WERI-Rb-1 (cell line): ENCODE results near the gene TAC4.

ENCODE experiments used
- DNase-seq: peaks from one replicate; pipeline ENCODE4 v3.0.0-alpha.2; 2020
- H3K27ac ChIP-seq: fragments of 250-450 bp; sonication (Bioruptor Pico); 2 replicates; pipeline ENCODE4 v1.5.1; 2020; ENCODE audit warnings: mild to moderate bottlenecking, moderate library complexity
- H3K27me3 ChIP-seq: fragments of 250-450 bp; sonication (Bioruptor Pico); 2 replicates; pipeline ENCODE4 v1.5.1; 2021; ENCODE audit warnings: mild to moderate bottlenecking, low read depth, moderate library complexity; ENCODE audit not compliant: insufficient read depth, severe bottlenecking
- H3K36me3 ChIP-seq: fragments of 250-450 bp; sonication (Bioruptor Pico); 2 replicates; pipeline ENCODE4 v1.5.1; 2020; ENCODE audit warnings: mild to moderate bottlenecking, moderate library complexity
- H3K4me3 ChIP-seq: 2 replicates; pipeline ENCODE4 v1.5.1; 2011; ENCODE audit warnings: low read depth, mild to moderate bottlenecking, control low read depth, low read length
- H3K9me3 ChIP-seq: fragments of 250-450 bp; sonication (Bioruptor Pico); 2 replicates; pipeline ENCODE4 v1.5.1; 2021; ENCODE audit warnings: mild to moderate bottlenecking, moderate library complexity; ENCODE audit not compliant: severe bottlenecking
- TF ChIP-seq, protein P1 (sequence below): IDR thresholded peaks from 2 replicates; pipeline ENCODE4 v1.5.1; 2011; ENCODE audit warnings: low read depth, mild to moderate bottlenecking, control low read depth, inconsistent platforms, low read length

Gene TAC4

DNA sequence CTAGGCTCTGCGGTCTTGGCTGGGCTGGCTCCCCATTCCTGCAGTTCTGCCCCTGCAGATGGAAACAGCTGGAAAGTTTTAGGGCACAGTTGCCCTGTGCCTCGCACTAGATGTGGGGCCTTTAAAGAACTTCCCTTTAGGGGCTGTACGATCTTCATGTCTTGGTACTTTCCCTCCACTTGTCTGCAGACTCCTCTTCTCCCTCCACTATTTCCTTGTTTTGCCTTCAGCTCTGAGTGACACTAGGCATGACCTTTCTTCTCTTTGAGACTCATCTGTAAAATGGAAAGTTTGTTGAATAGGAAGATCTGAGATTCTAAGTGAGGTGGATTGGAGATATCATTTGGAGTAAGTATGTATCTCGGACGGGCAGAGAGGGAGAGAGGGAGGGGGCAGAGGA, 6.3 kb upstream of the TAC4 start:
- H3K27me3 ChIP-seq: no peaks in the 10 kb centered on the region
- TF ChIP-seq, protein P1, sequence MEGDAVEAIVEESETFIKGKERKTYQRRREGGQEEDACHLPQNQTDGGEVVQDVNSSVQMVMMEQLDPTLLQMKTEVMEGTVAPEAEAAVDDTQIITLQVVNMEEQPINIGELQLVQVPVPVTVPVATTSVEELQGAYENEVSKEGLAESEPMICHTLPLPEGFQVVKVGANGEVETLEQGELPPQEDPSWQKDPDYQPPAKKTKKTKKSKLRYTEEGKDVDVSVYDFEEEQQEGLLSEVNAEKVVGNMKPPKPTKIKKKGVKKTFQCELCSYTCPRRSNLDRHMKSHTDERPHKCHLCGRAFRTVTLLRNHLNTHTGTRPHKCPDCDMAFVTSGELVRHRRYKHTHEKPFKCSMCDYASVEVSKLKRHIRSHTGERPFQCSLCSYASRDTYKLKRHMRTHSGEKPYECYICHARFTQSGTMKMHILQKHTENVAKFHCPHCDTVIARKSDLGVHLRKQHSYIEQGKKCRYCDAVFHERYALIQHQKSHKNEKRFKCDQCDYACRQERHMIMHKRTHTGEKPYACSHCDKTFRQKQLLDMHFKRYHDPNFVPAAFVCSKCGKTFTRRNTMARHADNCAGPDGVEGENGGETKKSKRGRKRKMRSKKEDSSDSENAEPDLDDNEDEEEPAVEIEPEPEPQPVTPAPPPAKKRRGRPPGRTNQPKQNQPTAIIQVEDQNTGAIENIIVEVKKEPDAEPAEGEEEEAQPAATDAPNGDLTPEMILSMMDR: no peak
- DNase-seq: no peak

DNA sequence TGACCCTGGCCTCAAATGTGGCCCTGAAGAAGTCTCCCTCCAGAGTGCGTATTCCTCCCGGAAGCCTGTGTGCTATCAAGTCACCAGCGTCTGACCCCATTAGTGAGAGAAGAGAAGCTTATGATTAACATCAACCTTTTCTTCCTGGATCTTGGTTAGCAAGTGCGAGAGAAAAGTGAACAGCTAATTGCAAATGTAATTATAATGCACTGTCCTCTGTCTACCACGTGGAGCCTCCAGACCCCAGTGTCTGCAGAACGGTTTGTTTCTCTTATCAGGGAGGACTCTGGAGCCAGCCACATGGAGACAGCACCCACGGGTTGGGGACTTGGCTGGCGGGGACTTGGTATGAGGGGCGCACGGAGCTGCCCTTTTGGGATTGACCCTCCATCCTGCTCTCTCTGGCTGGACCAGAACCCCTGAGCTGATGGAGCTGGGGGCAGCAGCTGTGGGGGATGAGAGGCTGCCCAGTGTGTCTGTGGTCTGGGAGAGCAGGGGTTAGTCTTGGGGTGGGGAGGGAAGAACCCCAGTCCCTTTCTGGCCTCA, 5.7 kb upstream of the TAC4 start:
- no peaks in the 10 kb centered on the region for H3K27me3 ChIP-seq
- no peak for DNase-seq
- TF ChIP-seq, protein P1: no peak
- no peaks in the 10 kb centered on the region for H3K9me3 ChIP-seq
- H3K27ac ChIP-seq: no peak overlapping the region
- H3K36me3 ChIP-seq: no peaks in the 10 kb centered on the region
- no peak overlapping the region for H3K4me3 ChIP-seq

More for the DNA sequence above, 6.3 kb upstream of the TAC4 start:
- Histone ChIP-seq H3K36me3 (no peaks in the 10 kb centered on the region), H3K9me3 (no peaks in the 10 kb centered on the region), H3K27ac (no peak overlapping the region), H3K4me3 (no peak overlapping the region)

DNA sequence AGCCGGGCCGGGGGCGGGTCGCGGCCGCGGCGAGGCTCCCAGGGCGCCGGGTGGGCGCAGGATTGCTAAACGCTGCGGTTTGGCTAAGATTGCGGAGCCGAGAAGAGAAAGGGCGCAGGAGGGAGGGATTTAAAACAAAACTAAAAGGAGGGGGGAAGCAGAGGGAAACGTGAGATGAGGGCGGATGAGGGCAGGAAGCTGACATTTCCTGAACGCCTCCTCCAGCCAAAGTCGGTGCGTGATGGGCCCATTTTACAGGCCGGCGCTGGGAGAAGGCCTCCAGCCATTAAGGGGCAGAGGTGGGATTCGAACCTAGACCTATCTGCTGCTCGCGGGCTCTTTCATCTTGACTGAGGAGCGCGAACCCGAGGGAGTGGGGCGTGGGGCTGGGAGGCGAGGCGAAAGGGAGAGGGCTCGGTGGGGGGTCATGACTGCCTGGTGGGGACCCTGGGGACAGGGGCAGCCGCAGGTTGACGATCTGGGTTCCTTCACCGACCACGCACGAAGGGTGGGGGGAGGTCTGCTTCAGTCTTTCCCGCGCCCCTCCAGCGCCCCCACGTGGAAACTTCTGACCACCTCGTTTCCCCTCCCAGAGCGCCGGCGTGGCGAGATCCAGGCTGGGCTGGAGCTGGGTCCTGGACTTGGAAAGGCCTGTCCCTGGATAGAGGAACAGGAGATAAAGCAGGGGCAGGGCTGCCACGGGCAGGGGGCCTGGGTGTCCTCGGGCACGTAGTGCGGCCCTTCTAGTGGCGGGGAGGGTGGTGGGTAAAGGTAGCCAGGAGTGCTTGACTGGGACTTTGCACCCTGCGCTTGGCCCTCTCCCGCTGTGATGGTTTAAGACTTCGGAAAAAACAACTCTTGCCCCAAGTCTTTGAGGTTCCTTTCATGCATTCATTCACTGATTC, 3.8 kb upstream of the TAC4 start:
- peak overlapping the region; percentile 36 for H3K4me3 ChIP-seq
- TF ChIP-seq, protein P1: peak; percentile 95
- H3K27me3 ChIP-seq: no peaks in the 10 kb centered on the region

DNA sequence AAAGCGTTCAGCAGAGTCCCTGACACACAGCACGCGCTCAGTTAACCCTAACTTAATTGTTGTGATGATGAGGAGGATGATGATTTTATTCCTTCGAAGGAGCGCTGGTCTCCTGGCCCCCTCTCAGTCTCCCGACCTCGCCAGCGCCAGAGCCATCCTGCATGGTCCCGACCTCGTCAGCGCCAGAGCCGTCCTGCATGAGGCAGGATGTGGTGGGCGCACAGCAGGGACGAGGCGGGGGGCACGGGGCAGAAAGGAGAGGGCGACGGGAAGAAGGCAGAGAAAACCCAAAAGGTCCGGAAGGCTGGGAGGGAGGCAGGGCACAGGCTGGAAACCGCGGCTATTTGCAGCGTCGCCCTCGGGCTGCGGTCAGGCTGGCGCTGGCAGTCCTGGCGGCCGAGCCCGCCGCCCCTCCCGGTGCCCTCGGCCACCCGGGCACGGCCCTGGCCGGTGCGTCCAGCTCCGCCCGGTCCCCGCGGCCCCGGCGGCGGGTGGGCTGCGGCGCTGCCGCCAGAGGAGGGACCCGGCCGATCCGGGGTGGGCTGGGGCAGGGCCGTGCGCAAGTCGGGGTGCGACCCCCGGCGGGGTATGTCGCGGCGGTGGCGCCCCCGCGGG, 3.0 kb upstream of the TAC4 start:
- no peaks in the 10 kb centered on the region for H3K36me3 ChIP-seq
- DNase-seq: no peak
- no peaks in the 10 kb centered on the region for H3K9me3 ChIP-seq
- no peak overlapping the region for H3K27ac ChIP-seq
- no peak overlapping the region for H3K4me3 ChIP-seq
- no peaks in the 10 kb centered on the region for H3K27me3 ChIP-seq
- TF ChIP-seq, protein P1: no peak

More for the DNA sequence above, 3.8 kb upstream of the TAC4 start:
- Histone ChIP-seq H3K36me3 (no peaks in the 10 kb centered on the region), H3K27ac (peak overlapping the region; percentile 5; the same call in 1 of the 2 replicates), H3K9me3 (no peaks in the 10 kb centered on the region)
- peak; percentile 91 for DNase-seq

DNA sequence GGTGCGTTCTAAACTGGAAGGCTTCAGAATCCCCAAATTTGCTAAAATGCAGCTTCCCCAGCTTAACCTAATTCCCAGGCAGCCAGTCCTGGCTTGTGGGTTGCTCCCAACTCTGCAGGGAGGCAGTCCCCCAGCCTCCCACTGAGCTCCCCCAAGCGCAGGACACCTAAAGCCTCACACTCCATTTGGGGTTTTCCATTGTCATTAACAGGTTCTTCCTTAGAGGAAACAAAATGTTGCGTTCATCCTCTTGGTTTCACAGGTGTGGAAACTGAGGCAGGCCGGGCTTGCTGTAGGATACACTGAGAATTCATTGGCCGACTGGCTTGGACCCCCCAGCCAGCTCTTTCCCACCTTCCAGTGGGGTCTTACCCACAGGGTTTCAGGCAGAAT, 2.3 kb upstream of the TAC4 start:
- DNase-seq: no peak
- Histone ChIP-seq H3K36me3 (no peaks in the 10 kb centered on the region), H3K27me3 (no peaks in the 10 kb centered on the region), H3K4me3 (no peak overlapping the region), H3K27ac (no peak overlapping the region), H3K9me3 (no peaks in the 10 kb centered on the region)
- TF ChIP-seq, protein P1: no peak
